ENCODE results near the gene ZNF793. TPM values are rescaled to one million over a fixed set of nuclear protein-coding genes. Genes with fewer than 3 reads are reported as not detected.

ZNF793 gene
- total and polyA plus RNA-seq, 9 of the 15 experiments (the other 6 are each of a cell fraction or from before 2014, with no cell fraction given) = 0.02 to 0.04 (median 0.03) TPM; not detected in 6

GRCh38 chr19:37484406-37485168 lies 22.2 kb upstream of the ZNF793 start:
- Histone ChIP-seq H3K27me3 (ENCODE audit: control insufficient read depth in 2 of 2, insufficient read depth in 2 of 2, low read length in 2 of 2) (no peaks in the 10 kb centered on the region), H3K9me3 (replicated peaks; ENCODE audit: control insufficient read depth, insufficient read depth, low read depth, low read length) (no peaks in the 10 kb centered on the region; the same call in 1 of the 2 replicates), H3K27ac (ENCODE audit: extremely low read depth, low read depth, low read length) (no peak overlapping the region), H3K9me1 (ENCODE audit: control insufficient read depth, insufficient read depth, low read length) (no peaks in the 10 kb centered on the region), H2AFZ (ENCODE audit: low read depth, low read length) (no peak overlapping the region), H3K36me3 (ENCODE audit: control insufficient read depth, insufficient read depth, low read length) (no peaks in the 10 kb centered on the region), H3K9ac (ENCODE audit: insufficient read depth in 1 of 2, low read depth in 2 of 2, low read length in 2 of 2) (no peak overlapping the region), H3K4me2 (ENCODE audit: insufficient read depth, low read length) (no peak overlapping the region), H4K20me1 (replicated peaks; ENCODE audit: control insufficient read depth, insufficient read depth, low read length) (no peaks in the 10 kb centered on the region), H3K79me2 (ENCODE audit: control insufficient read depth, insufficient read depth, low read length) (no peaks in the 10 kb centered on the region), H3K4me3 (no peak overlapping the region), H3K4me1 (replicated peaks in 1 of 2; ENCODE audit: control insufficient read depth in 2 of 2, insufficient read depth in 2 of 2, low read length in 2 of 2) (no peaks in the 10 kb centered on the region)
- in situ Hi-C loops (cut with MboI) = no loop called here
- ATAC-seq (no peak), FAIRE-seq (no peak), DNase-seq (ENCODE audit: extremely low read depth in 1 of 4, low spot score in 3 of 4) (no peak)
- BruUV-seq (replicated peaks) = no TSS peak
- TF ChIP-seq ZNF274 (IDR thresholded peaks at IDR 0.05; ENCODE audit: borderline replicate concordance, low read depth, low read length) (peak; percentile 91), HINFP (tag; conservative IDR thresholded peaks at IDR 0.05; ENCODE audit: low read depth) (no peak), GATA2 (CRISPR knock-in tag; IDR thresholded peaks at IDR 0.05) (no peak)
- intact Hi-C loops (cut with micrococcal nuclease) = no loop called here
- ChIA-PET POLR2A (no interaction called here), CTCF (ENCODE audit: low intra/inter-chr PET ratio) (no interaction called here)
- 0% methylated on average over 8 of the region's 8 CpGs for WGBS (ENCODE audit: insufficient coverage, low coverage, missing lambda C conversion rate)

Data from K562 (cell line).